Astrocyte (in vitro differentiated cells and primary cell): ENCODE data around the gene SLC43A1. TPM values are rescaled to one million over a fixed set of nuclear protein-coding genes. Genes with fewer than 3 reads are reported as not detected.

ENCODE experiments used
- DNase-seq: peaks from one replicate; pipeline ENCODE4 v3.0.0-alpha.2; 2010; ENCODE audit warnings: low read depth
- FAIRE-seq: peaks from 2 replicates; lab custom pipeline; 2011; peaks lifted over from hg19 to GRCh38; lab: Jason Lieb, UNC
- H2AFZ ChIP-seq: 2 replicates; pipeline ENCODE4 v1.6.0; 2012; ENCODE audit warnings: low read depth, low read length, inconsistent platforms
- H3K27ac ChIP-seq: 2 replicates; pipeline ENCODE4 v1.5.1; 2011; ENCODE audit warnings: low read depth, low read length, inconsistent platforms
- H3K27me3 ChIP-seq: 2 replicates; pipeline ENCODE4 v1.6.0; 2011; ENCODE audit warnings: low read length, inconsistent platforms; ENCODE audit not compliant: insufficient read depth
- H3K36me3 ChIP-seq: 2 replicates; pipeline ENCODE4 v1.5.1; 2011; ENCODE audit warnings: low read length, inconsistent platforms; ENCODE audit not compliant: insufficient read depth
- H3K4me1 ChIP-seq: 2 replicates; pipeline ENCODE4 v1.5.1; 2011; ENCODE audit warnings: low read length, inconsistent platforms; ENCODE audit not compliant: insufficient read depth
- H3K4me2 ChIP-seq: 2 replicates; pipeline ENCODE4 v1.6.0; 2012; ENCODE audit warnings: low read length, inconsistent platforms
- H3K4me3 ChIP-seq: 2 replicates; pipeline ENCODE4 v1.5.1; 2011; ENCODE audit warnings: low read depth, mild to moderate bottlenecking, low read length, inconsistent platforms; ENCODE audit not compliant: insufficient read depth
- H3K79me2 ChIP-seq: 2 replicates; pipeline ENCODE4 v1.6.0; 2012; ENCODE audit warnings: mild to moderate bottlenecking, low read length, inconsistent platforms; ENCODE audit not compliant: insufficient read depth
- H3K9ac ChIP-seq: 2 replicates; pipeline ENCODE4 v1.6.0; 2012; ENCODE audit warnings: mild to moderate bottlenecking, low read length, inconsistent platforms
- H3K9me3 ChIP-seq: 2 replicates; pipeline ENCODE4 v1.5.1; 2012; ENCODE audit warnings: low read depth, mild to moderate bottlenecking, low read length, inconsistent platforms; ENCODE audit not compliant: insufficient read depth
- H4K20me1 ChIP-seq: 2 replicates; pipeline ENCODE4 v1.6.0; 2012; ENCODE audit warnings: low read length, inconsistent platforms; ENCODE audit not compliant: insufficient read depth
- H3K27ac Mint-ChIP-seq: one replicate; pipeline ENCODE4 v1.8.0; 2021; ENCODE audit warnings: mild to moderate bottlenecking, mixed read lengths; ENCODE audit not compliant: unreplicated experiment
- H3K27me3 Mint-ChIP-seq: one replicate; pipeline ENCODE4 v1.8.0; 2021; ENCODE audit warnings: low read depth, mixed read lengths; ENCODE audit not compliant: unreplicated experiment
- H3K36me3 Mint-ChIP-seq: one replicate; pipeline ENCODE4 v1.8.0; 2021; ENCODE audit warnings: low read depth, mixed read lengths; ENCODE audit not compliant: unreplicated experiment
- H3K4me1 Mint-ChIP-seq: one replicate; pipeline ENCODE4 v1.8.0; 2021; ENCODE audit warnings: low read depth, mixed read lengths; ENCODE audit not compliant: unreplicated experiment
- H3K4me3 Mint-ChIP-seq: one replicate; pipeline ENCODE4 v1.8.0; 2021; ENCODE audit warnings: mild to moderate bottlenecking, moderate library complexity, mixed read lengths; ENCODE audit not compliant: unreplicated experiment
- H3K9me3 Mint-ChIP-seq: one replicate; pipeline ENCODE4 v1.8.0; 2021; ENCODE audit warnings: mild to moderate bottlenecking, mixed read lengths; ENCODE audit not compliant: unreplicated experiment
- EZH2 ChIP-seq: IDR thresholded peaks from 2 replicates; pipeline ENCODE4 v1.6.1; 2012; ENCODE audit warnings: mild to moderate bottlenecking, low read length, inconsistent platforms; ENCODE audit not compliant: insufficient read depth
- total RNA-seq: library from RNA; stranded (reverse); gene quantifications from 2 replicates; pipeline ENCODE4 v1.2.1, GENCODE V29; 2021
- TF ChIP-seq, protein P1 (sequence below): IDR thresholded peaks from 2 replicates; pipeline ENCODE4 v1.5.1; 2011; ENCODE audit warnings: low read depth, mild to moderate bottlenecking, inconsistent platforms, low read length, moderate library complexity; ENCODE audit not compliant: insufficient read depth

The SLC43A1 gene
- total RNA-seq, 1 donor from 2014 or later: 3.5 TPM

DNA sequence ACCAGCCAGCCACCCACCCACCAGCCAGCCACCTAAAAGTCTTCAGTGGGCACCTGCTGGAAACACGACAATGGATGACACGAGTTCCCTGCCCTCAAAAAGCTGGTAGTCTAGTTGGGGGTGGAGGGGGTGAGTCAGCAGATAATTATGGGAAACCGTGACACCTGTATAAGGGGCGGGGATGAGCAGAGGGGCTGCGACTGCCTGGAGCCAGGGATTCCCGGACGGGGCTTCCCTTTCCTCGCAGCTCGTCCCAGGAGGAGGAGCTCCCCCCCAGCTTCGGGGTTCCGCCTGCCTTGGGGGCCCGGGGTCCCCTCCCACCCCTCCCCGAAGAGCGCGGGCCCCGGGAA, 57.5 kb downstream of the SLC43A1 start:
- Mint-ChIP-seq H3K27me3 (peaks cover 70% of the 10 kb centered on the region), H3K4me3 (no peak overlapping the region), H3K36me3 (no peaks in the 10 kb centered on the region), H3K9me3 (no peaks in the 10 kb centered on the region), H3K4me1 (peaks cover 5% of the 10 kb centered on the region), H3K27ac (no peak overlapping the region)
- H3K27ac ChIP-seq: no peak overlapping the region
- no peaks in the 10 kb centered on the region for H3K9me3 ChIP-seq
- peaks cover 56% of the 10 kb centered on the region for H3K27me3 ChIP-seq
- DNase-seq (no peak), FAIRE-seq (no peak)
- no peak for TF ChIP-seq EZH2
- TF ChIP-seq, protein P1, sequence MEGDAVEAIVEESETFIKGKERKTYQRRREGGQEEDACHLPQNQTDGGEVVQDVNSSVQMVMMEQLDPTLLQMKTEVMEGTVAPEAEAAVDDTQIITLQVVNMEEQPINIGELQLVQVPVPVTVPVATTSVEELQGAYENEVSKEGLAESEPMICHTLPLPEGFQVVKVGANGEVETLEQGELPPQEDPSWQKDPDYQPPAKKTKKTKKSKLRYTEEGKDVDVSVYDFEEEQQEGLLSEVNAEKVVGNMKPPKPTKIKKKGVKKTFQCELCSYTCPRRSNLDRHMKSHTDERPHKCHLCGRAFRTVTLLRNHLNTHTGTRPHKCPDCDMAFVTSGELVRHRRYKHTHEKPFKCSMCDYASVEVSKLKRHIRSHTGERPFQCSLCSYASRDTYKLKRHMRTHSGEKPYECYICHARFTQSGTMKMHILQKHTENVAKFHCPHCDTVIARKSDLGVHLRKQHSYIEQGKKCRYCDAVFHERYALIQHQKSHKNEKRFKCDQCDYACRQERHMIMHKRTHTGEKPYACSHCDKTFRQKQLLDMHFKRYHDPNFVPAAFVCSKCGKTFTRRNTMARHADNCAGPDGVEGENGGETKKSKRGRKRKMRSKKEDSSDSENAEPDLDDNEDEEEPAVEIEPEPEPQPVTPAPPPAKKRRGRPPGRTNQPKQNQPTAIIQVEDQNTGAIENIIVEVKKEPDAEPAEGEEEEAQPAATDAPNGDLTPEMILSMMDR: no peak
- peak overlapping the region; percentile 81 for H3K4me2 ChIP-seq
- H2AFZ ChIP-seq: no peak overlapping the region
- peaks cover 13% of the 10 kb centered on the region for H3K4me1 ChIP-seq
- no peaks in the 10 kb centered on the region for H3K79me2 ChIP-seq
- H3K36me3 ChIP-seq: no peaks in the 10 kb centered on the region
- H3K4me3 ChIP-seq: no peak overlapping the region
- no peak overlapping the region for H3K9ac ChIP-seq
- peaks cover 9% of the 10 kb centered on the region for H4K20me1 ChIP-seq

DNA sequence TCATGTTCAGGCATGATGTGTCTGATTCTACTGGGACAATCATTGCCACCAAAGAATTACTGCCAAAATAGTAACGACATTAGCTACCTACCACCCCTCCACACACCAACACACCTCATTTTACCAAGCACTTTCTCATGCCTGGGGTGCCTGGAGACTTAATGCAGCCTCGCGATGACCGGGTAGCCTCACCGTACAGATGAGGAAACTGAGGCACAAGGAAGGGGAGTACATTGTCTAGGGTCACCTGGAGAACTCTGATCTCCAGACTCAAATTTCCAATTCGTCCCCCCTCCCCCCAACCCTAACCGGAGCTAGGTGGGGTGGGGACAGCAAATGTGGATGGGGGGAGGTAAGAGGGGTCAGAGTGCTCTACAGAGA, 57.9 kb downstream of the SLC43A1 start:
- H3K36me3 ChIP-seq: no peaks in the 10 kb centered on the region
- FAIRE-seq (no peak), DNase-seq (no peak)
- peaks cover 5% of the 10 kb centered on the region for H3K4me1 Mint-ChIP-seq
- H3K79me2 ChIP-seq: no peaks in the 10 kb centered on the region
- H3K27ac ChIP-seq: no peak overlapping the region
- peaks cover 9% of the 10 kb centered on the region for H4K20me1 ChIP-seq
- H3K4me3 Mint-ChIP-seq: peak overlapping the region; percentile 15
- no peak overlapping the region for H3K4me3 ChIP-seq
- H3K9me3 Mint-ChIP-seq: no peaks in the 10 kb centered on the region
- peaks cover 70% of the 10 kb centered on the region for H3K27me3 Mint-ChIP-seq
- H3K36me3 Mint-ChIP-seq: no peaks in the 10 kb centered on the region
- no peak for TF ChIP-seq EZH2
- TF ChIP-seq, protein P1: no peak
- no peak overlapping the region for H2AFZ ChIP-seq
- no peak overlapping the region for H3K9ac ChIP-seq
- H3K27me3 ChIP-seq: peaks cover 52% of the 10 kb centered on the region
- H3K4me1 ChIP-seq: peaks cover 13% of the 10 kb centered on the region
- H3K9me3 ChIP-seq: no peaks in the 10 kb centered on the region
- no peak overlapping the region for H3K27ac Mint-ChIP-seq
- peak overlapping the region; percentile 10 for H3K4me2 ChIP-seq

DNA sequence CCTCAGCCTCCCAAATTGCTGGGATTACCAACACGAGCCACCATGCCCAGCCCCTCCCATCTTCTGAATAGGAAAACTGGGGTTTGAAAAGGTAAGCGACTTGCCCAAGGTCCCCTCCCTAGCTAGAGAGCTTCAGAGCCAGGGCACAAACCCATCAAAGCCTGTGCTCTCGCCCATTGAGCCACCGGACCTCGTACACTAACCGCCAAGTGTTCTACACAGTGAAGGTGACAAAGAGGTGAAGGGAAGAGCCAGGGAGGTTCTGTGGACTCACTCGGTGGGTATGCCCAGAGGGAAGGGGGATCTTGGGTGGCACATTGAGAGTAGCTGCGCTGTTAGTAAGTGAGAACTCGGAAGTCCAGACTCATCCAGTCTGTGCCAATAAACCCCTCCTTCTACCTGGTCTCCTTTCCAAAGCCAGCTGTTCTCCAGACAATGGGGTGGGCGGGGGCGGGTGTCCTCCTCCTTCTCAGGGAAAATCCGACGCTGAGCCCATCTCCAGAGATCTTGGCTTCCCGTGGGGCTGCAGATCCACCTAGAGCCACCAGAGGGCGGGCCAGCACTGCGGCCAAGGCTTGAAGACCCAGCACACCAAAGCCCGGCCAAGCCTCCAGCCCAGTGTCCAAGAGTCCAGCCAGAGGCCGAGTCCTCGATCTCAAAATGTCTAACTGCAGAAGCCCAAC, 58.4 kb downstream of the SLC43A1 start:
- no peak overlapping the region for H3K27ac ChIP-seq
- peaks cover 9% of the 10 kb centered on the region for H4K20me1 ChIP-seq
- H3K4me1 Mint-ChIP-seq: peaks cover 5% of the 10 kb centered on the region
- H3K79me2 ChIP-seq: no peaks in the 10 kb centered on the region
- no peaks in the 10 kb centered on the region for H3K9me3 Mint-ChIP-seq
- FAIRE-seq: no peak
- TF ChIP-seq EZH2: no peak
- TF ChIP-seq, protein P1: peak; percentile 91
- peaks cover 46% of the 10 kb centered on the region for H3K27me3 ChIP-seq
- H3K9me3 ChIP-seq: no peaks in the 10 kb centered on the region
- H3K36me3 ChIP-seq: no peaks in the 10 kb centered on the region
- peak overlapping the region; percentile 18 for H3K27ac Mint-ChIP-seq
- peak; percentile 39 for DNase-seq
- no peak overlapping the region for H3K4me3 ChIP-seq
- no peaks in the 10 kb centered on the region for H3K36me3 Mint-ChIP-seq
- no peak overlapping the region for H2AFZ ChIP-seq
- peaks cover 13% of the 10 kb centered on the region for H3K4me1 ChIP-seq
- peak overlapping the region; percentile 30 for H3K4me2 ChIP-seq
- H3K4me3 Mint-ChIP-seq: peak overlapping the region; percentile 15
- H3K9ac ChIP-seq: no peak overlapping the region
- H3K27me3 Mint-ChIP-seq: peaks cover 70% of the 10 kb centered on the region
